ENCODE measurements around the gene NIPBL. TPM values are rescaled to one million over a fixed set of nuclear protein-coding genes. Genes with fewer than 3 reads are reported as not detected.

NIPBL gene
- total and polyA plus RNA-seq, 8 donors = 8.2 to 100 (median 32.2) TPM

GRCh38 chr5:37034955-37035354 is 158.4 kb downstream of the NIPBL start:
- TF ChIP-seq EP300 (IDR thresholded peaks at IDR 0.05) (no peak), CTCF (IDR thresholded peaks at IDR 0.05) (no peak), POLR2A (IDR thresholded peaks at IDR 0.05) (no peak), POLR2AphosphoS5 (IDR thresholded peaks at IDR 0.05) (no peak)
- intact Hi-C loops (cut with DNase I; ENCODE audit: low total_unique reads) = no loop called here
- DNase-seq = no peak
- Histone ChIP-seq H3K36me3 (peaks cover 0 to 79% (median 55%) of the 10 kb centered on the region in 4 donors), H3K27me3 (no peaks in the 10 kb centered on the region), H3K27ac (no peak overlapping the region), H3K4me1 (no peaks in the 10 kb centered on the region), H3K4me3 (no peak overlapping the region), H3K9me3 (no peaks in the 10 kb centered on the region)
- WGBS, 5 donors = 83 to 94% (median 93%) methylated on average over 6 of the region's 6 CpGs

GRCh38 chr5:37037840-37038239 is 161.3 kb downstream of the NIPBL start:
- Histone ChIP-seq H3K9me3 (no peaks in the 10 kb centered on the region), H3K27ac (no peak overlapping the region), H3K4me1 (no peaks in the 10 kb centered on the region), H3K27me3 (no peaks in the 10 kb centered on the region), H3K4me3 (no peak overlapping the region), H3K36me3 (peaks cover 9 to 77% (median 54%) of the 10 kb centered on the region in 4 donors)
- 95 to 98% (median 97%) methylated on average over 5 of the region's 5 CpGs for WGBS, 5 donors
- TF ChIP-seq POLR2A (IDR thresholded peaks at IDR 0.05) = no peak
- no peak for TF ChIP-seq EP300 (IDR thresholded peaks at IDR 0.05)
- no peak for TF ChIP-seq CTCF (IDR thresholded peaks at IDR 0.05)
- TF ChIP-seq POLR2AphosphoS5 (IDR thresholded peaks at IDR 0.05) = no peak
- no peak for DNase-seq
- intact Hi-C loops (cut with DNase I; ENCODE audit: low total_unique reads) = no loop called here

- Histone ChIP-seq H3K27ac (no peak overlapping the region), H3K9me3 (no peaks in the 10 kb centered on the region), H3K27me3 (no peaks in the 10 kb centered on the region), H3K36me3 (peaks cover 22 to 84% (median 67%) of the 10 kb centered on the region in 4 donors), H3K4me3 (no peak overlapping the region), H3K4me1 (no peaks in the 10 kb centered on the region)
- intact Hi-C loops (cut with DNase I; ENCODE audit: low total_unique reads) = no loop called here
- TF ChIP-seq POLR2AphosphoS5 (IDR thresholded peaks at IDR 0.05) = no peak
- TF ChIP-seq CTCF (IDR thresholded peaks at IDR 0.05) = no peak
- TF ChIP-seq EP300 (IDR thresholded peaks at IDR 0.05) = no peak
- no peak for TF ChIP-seq POLR2A (IDR thresholded peaks at IDR 0.05)
- DNase-seq = no peak
- 85 to 96% (median 90%) methylated on average over 1 of the region's 1 CpG for WGBS, 5 donors
These were observed 163.3 kb downstream of the NIPBL start for GRCh38 chr5:37039824-37040223.

DNA sequence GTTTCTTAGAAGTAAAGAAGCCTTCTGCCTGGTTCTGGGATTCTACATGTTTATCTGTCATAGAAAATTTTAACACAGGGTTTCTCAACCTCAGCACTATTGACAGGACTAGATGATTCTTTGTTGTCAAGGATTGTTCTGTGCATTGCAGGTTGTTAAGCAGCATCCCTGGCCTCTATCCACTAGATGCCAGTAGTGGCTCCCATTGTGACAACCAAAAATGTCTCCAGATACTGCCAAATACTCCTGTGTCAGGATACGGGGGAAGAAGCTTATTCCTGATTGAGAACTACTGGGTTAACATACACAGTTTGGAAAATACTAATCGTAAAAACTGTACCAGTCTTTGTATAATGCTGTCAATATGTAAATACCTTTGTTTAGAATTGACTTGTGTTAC is 167.1 kb downstream of the NIPBL start:
- Histone ChIP-seq H3K27me3 (no peaks in the 10 kb centered on the region), H3K36me3 (peaks cover 34 to 97% (median 90%) of the 10 kb centered on the region in 4 donors), H3K27ac (no peak overlapping the region), H3K4me3 (no peak overlapping the region), H3K4me1 (no peaks in the 10 kb centered on the region), H3K9me3 (no peaks in the 10 kb centered on the region)
- DNase-seq = peak in 1 of 2 donors; percentile 8
- no peak for TF ChIP-seq EP300 (IDR thresholded peaks at IDR 0.05)
- TF ChIP-seq POLR2A (IDR thresholded peaks at IDR 0.05) = no peak
- no peak for TF ChIP-seq POLR2AphosphoS5 (IDR thresholded peaks at IDR 0.05)
- no peak for TF ChIP-seq CTCF (IDR thresholded peaks at IDR 0.05)
- WGBS, 5 donors = 74 to 79% (median 76%) methylated on average over 2 of the region's 2 CpGs
- intact Hi-C loops (cut with DNase I; ENCODE audit: low total_unique reads) = no loop called here
